ENCODE data around the gene GPX1. TPM values are rescaled to one million over a fixed set of nuclear protein-coding genes. Genes with fewer than 3 reads are reported as not detected.

Gene GPX1
- total RNA-seq, 1 experiment from 2014 or later = 589 TPM

- peaks cover 75% of the 10 kb centered on the region for H3K36me3 Mint-ChIP-seq (ENCODE audit: insufficient read depth, unreplicated experiment)
- H3K27me3 Mint-ChIP-seq (ENCODE audit: insufficient read depth, unreplicated experiment) = no peaks in the 10 kb centered on the region
- ChIA-PET POLR2A (no interaction called here), CTCF (interaction anchor here (0.7 kb wide), 1 partner anchor 574 kb away, joined by 3 read pairs; no protein-coding TSS in a partner anchor)
- no peak for TF ChIP-seq CTCF (IDR thresholded peaks at IDR 0.05; ENCODE audit: unreplicated experiment)
- H3K4me3 Mint-ChIP-seq (ENCODE audit: unreplicated experiment) = no peak overlapping the region
- no peak overlapping the region for H3K27ac Mint-ChIP-seq (ENCODE audit: low read depth, unreplicated experiment)
- no peak for DNase-seq (ENCODE audit: unreplicated experiment)
- intact Hi-C loops (cut with micrococcal nuclease) = no loop called here
- no TSS peak for BruUV-seq (replicated peaks)
- no peaks in the 10 kb centered on the region for H3K9me3 Mint-ChIP-seq (ENCODE audit: unreplicated experiment)
- H3K4me1 Mint-ChIP-seq (ENCODE audit: insufficient read depth, unreplicated experiment) = peaks cover 2% of the 10 kb centered on the region
These were observed 13.8 kb upstream of the GPX1 start for GRCh38 chr3:49371946-49372345.

DNA sequence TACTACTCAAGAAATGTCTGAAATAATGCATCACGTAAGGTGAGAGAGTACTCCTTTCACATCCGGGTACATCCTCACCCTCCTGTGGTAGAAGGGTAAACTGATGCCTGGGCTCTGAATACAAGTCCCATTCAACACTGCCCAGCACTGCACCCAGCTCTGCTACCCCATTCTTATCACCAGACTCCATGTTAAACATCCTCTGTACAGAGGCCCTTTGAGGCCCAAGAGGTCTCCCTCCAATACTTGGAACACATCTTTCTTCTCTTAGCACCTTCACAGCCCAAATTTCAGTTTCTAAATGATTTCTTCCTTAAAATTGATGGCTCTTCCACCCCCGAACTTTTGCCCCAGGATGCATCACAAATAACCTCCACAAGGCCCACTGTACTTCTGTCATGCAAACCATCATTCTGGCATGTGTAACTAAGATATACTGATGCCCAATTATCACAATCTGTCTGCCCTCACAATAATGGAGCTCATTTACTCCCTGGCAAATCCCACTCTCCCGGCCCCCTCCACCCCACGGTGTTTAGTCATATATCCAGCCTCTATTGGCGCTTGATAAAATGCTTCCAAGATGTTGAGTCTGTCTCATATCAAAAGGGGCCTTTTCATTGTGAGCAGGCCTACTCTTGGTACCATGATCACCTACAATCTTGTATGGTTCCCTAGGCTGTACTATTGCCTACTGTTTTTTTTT is 12.6 kb upstream of the GPX1 start:
- no TSS peak for BruUV-seq (replicated peaks)

GRCh38 chr3:49362561-49362960 is 4.4 kb upstream of the GPX1 start:
- CTCF ChIA-PET = interaction anchor here (0.6 kb wide), 1 partner anchor 56 kb away, joined by 3 read pairs; no protein-coding TSS in a partner anchor
- Mint-ChIP-seq H3K27me3 (ENCODE audit: insufficient read depth, unreplicated experiment) (no peaks in the 10 kb centered on the region), H3K4me1 (ENCODE audit: insufficient read depth, unreplicated experiment) (peaks cover 7% of the 10 kb centered on the region), H3K27ac (ENCODE audit: low read depth, unreplicated experiment) (peak overlapping the region; percentile 64), H3K36me3 (ENCODE audit: insufficient read depth, unreplicated experiment) (peaks cover 91% of the 10 kb centered on the region), H3K4me3 (ENCODE audit: unreplicated experiment) (no peak overlapping the region), H3K9me3 (ENCODE audit: unreplicated experiment) (no peaks in the 10 kb centered on the region)
- intact Hi-C loops (cut with micrococcal nuclease) = no loop called here
- no peak for DNase-seq (ENCODE audit: unreplicated experiment)
- BruUV-seq (replicated peaks) = no TSS peak
- TF ChIP-seq CTCF (IDR thresholded peaks at IDR 0.05; ENCODE audit: unreplicated experiment) = no peak
- POLR2A ChIA-PET = interaction anchor here (1.0 kb wide), 1 partner anchor 49 kb away, joined by 4 read pairs; the partner anchor contains the start of gene RHOA

More for the DNA sequence above, 12.6 kb upstream of the GPX1 start:
- no peaks in the 10 kb centered on the region for H3K27me3 Mint-ChIP-seq (ENCODE audit: insufficient read depth, unreplicated experiment)
- no peak for DNase-seq (ENCODE audit: unreplicated experiment)
- peak overlapping the region; percentile 49 for H3K27ac Mint-ChIP-seq (ENCODE audit: low read depth, unreplicated experiment)
- TF ChIP-seq CTCF (IDR thresholded peaks at IDR 0.05; ENCODE audit: unreplicated experiment) = no peak
- POLR2A ChIA-PET = interaction anchor here (0.7 to 1.0 kb wide), 3 partner anchors 11 to 250 kb away, joined by 4 read pairs; partner anchors contain the start of gene USP19
- CTCF ChIA-PET = interaction anchor here (0.7 kb wide), 1 partner anchor 31 kb away, joined by 6 read pairs; the partner anchor contains the start of gene USP4
- peaks cover 87% of the 10 kb centered on the region for H3K36me3 Mint-ChIP-seq (ENCODE audit: insufficient read depth, unreplicated experiment)
- H3K4me3 Mint-ChIP-seq (ENCODE audit: unreplicated experiment) = no peak overlapping the region
- intact Hi-C loops (cut with micrococcal nuclease) = no loop called here
- H3K9me3 Mint-ChIP-seq (ENCODE audit: unreplicated experiment) = no peaks in the 10 kb centered on the region
- H3K4me1 Mint-ChIP-seq (ENCODE audit: insufficient read depth, unreplicated experiment) = no peaks in the 10 kb centered on the region

GRCh38 chr3:49359623-49360022 is 1.5 kb upstream of the GPX1 start:
- intact Hi-C loops (cut with micrococcal nuclease) = loop anchor here (2.0 kb wide), 1 partner anchor 19 kb away; the partner anchor contains the start of gene USP4
- CTCF ChIA-PET = interaction anchor here (0.8 to 1.3 kb wide), 2 partner anchors 20 kb away, joined by 3 to 5 read pairs; partner anchors contain the start of gene USP4
- Mint-ChIP-seq H3K9me3 (ENCODE audit: unreplicated experiment) (no peaks in the 10 kb centered on the region), H3K36me3 (ENCODE audit: insufficient read depth, unreplicated experiment) (peaks cover 97% of the 10 kb centered on the region), H3K4me3 (ENCODE audit: unreplicated experiment) (no peak overlapping the region), H3K27me3 (ENCODE audit: insufficient read depth, unreplicated experiment) (no peaks in the 10 kb centered on the region), H3K4me1 (ENCODE audit: insufficient read depth, unreplicated experiment) (peaks cover 14% of the 10 kb centered on the region), H3K27ac (ENCODE audit: low read depth, unreplicated experiment) (peak overlapping the region; percentile 78)
- peak; percentile 32 for DNase-seq (ENCODE audit: unreplicated experiment)
- POLR2A ChIA-PET = interaction anchor here (1.0 to 4.8 kb wide), 17 partner anchors 9 to 339 kb away, joined by 3 to 74 read pairs (median 8); partner anchors contain the start of genes DAG1, NDUFAF3, NICN1 and RHOA
- BruUV-seq (replicated peaks) = no TSS peak
- TF ChIP-seq CTCF (IDR thresholded peaks at IDR 0.05; ENCODE audit: unreplicated experiment) = no peak
